Measurements from ENCODE around the gene ARHGAP23.

ARHGAP23 gene

GRCh38 chr17:38442548-38442947, 14.3 kb downstream of the ARHGAP23 start:
- no peak for DNase-seq

- DNase-seq: no peak
Observed at GRCh38 chr17:38443356-38444031, 15.2 kb downstream of the ARHGAP23 start.

- peak; percentile 53 for DNase-seq
Observed at GRCh38 chr17:38444151-38444550, 15.9 kb downstream of the ARHGAP23 start.

- DNase-seq: no peak
Observed at GRCh38 chr17:38447502-38448085, 19.3 kb downstream of the ARHGAP23 start.

- no peak for DNase-seq
Observed at GRCh38 chr17:38448208-38448771, 20.0 kb downstream of the ARHGAP23 start.

GRCh38 chr17:38449364-38449763, 21.1 kb downstream of the ARHGAP23 start:
- no peak for DNase-seq

- DNase-seq: no peak
Observed at GRCh38 chr17:38450557-38451029, 22.3 kb downstream of the ARHGAP23 start.

GRCh38 chr17:38451030-38451839, 23.0 kb downstream of the ARHGAP23 start:
- no peak for DNase-seq

GRCh38 chr17:38451840-38452529, 23.7 kb downstream of the ARHGAP23 start:
- no peak for DNase-seq

GRCh38 chr17:38452719-38453118, 24.5 kb downstream of the ARHGAP23 start:
- DNase-seq: no peak

GRCh38 chr17:38453951-38454421, 25.7 kb downstream of the ARHGAP23 start:
- no peak for DNase-seq

- no peak for DNase-seq
Observed at GRCh38 chr17:38454532-38454931, 26.3 kb downstream of the ARHGAP23 start.

- DNase-seq: no peak
Observed at GRCh38 chr17:38455288-38455915, 27.1 kb downstream of the ARHGAP23 start.

- DNase-seq: no peak
Observed at GRCh38 chr17:38456031-38456815, 28.0 kb downstream of the ARHGAP23 start.

- DNase-seq: no peak
Observed at GRCh38 chr17:38457577-38458371, 29.5 kb downstream of the ARHGAP23 start.

- no peak for DNase-seq
Observed at GRCh38 chr17:38458521-38458920, 30.3 kb downstream of the ARHGAP23 start.

GRCh38 chr17:38459567-38459966, 31.3 kb downstream of the ARHGAP23 start:
- no peak for DNase-seq

- DNase-seq: no peak
Observed at GRCh38 chr17:38460082-38460715, 31.9 kb downstream of the ARHGAP23 start.

- no peak for DNase-seq
Observed at GRCh38 chr17:38460716-38461630, 32.7 kb downstream of the ARHGAP23 start.
